Femur (tissue), 1 donor: ENCODE measurements around the gene AMPD3.

Source experiments
- DNase-seq: peaks from one replicate; pipeline ENCODE4 v3.0.0-alpha.2; 2017

The AMPD3 gene

DNA sequence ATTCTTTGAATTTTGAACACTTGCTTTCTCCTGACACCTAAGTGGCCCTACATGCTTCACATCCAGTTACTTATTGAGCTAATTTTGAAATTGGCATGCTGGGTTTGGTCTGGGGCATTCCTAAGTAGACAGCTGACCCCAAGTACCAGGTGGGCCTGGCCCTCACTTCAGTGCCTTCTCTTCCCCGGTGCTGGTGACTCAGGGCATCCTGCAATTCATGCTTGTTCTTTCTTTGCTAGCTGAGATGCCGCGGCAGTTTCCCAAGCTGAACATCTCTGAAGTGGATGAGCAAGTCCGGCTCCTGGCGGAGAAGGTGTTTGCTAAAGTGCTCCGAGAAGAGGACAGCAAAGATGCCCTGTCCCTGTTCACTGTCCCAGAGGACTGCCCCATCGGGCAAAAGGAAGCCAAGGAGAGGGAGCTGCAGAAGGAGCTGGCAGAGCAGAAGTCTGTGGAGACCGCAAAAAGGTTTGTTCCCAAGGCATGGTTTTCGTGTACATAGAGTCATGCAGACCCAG lies 6.3 kb downstream of the AMPD3 start:
- DNase-seq: no peak

DNA sequence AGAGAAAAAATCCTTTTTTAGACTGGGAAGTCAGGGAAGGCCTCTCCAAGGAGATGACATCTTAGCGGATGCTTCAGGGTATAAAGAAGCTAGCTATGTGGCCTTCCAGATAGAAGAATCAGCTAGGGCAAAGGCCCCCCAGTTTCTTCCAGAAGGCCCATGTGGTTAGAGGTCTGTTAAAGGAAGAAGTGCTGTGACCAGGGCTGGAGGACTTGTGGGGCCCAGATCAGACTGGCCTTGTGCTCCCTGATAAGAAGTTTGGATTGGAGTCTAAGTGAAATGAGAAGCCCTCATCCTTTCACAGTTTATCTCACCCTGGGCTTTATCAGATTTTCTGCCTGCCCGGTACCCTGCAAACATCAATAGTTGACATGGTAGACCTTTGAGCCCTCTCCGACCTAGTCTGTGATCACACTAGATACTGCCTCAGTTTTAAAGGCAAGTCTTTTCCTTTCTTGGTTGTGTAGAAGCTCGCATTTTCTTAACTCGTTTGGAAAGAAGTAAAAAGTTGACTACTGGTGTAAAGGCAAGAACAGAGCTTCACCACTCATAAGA lies 7.8 kb downstream of the AMPD3 start:
- no peak for DNase-seq

DNA sequence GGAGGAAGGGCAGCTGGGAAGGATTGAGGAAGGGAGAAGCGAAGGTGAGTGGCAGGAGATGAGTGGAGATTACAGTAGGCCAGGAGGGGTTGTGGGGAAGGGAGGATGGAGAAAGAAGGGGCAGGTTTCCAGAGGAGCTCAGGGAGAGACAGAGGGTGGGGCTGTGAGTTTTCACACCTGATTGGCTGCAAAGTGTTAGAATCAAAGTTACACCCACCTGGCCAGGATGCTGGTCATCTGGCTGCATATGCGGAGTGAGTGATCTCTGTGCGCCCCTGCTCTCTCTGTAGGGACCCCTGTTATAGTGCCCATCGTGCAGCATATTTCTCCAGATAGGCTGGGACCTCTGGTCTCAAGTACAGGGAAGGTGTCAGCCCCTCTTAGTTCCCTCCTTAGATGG lies 18.3 kb downstream of the AMPD3 start:
- no peak for DNase-seq

DNA sequence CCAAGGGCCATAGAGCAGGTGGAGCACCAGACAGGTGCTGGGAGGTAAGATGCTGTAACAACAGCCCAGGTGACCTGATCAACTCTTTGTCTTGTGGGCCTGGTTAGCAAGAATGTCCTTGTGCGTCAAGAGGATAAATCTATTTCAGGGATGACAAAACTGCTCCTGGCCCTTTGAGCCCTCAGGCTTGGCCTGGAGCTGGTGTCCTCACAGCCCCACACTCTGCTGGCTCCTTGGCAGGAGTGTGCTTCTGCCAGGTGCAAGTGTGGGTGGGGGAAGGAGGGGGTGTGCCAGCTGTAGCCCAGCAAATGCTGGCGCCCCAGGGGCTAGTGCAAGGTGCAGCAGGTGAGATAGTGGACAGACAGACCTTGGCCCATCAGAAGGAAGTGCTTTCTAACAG lies 19.5 kb downstream of the AMPD3 start:
- no peak for DNase-seq

DNA sequence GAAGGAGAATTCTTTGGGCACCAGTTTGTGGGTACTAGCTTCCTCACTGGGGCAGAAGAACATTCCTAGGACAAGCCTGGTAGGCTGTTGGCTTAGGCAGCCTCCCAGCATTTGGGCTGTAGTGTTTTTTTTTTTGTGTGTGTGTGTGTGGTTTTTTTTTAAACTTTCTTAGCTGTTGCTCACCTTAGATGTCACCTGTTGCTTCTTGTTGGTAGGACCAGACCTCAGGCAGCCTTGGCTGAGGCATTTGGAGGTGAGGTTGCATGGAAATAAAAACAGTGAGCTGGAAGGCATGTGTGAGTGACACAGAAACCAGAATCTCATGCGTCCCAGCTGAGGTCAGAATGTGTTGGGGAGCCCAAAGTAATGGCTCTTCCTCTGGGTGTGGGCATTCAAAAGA lies 21.3 kb downstream of the AMPD3 start:
- no peak for DNase-seq

DNA sequence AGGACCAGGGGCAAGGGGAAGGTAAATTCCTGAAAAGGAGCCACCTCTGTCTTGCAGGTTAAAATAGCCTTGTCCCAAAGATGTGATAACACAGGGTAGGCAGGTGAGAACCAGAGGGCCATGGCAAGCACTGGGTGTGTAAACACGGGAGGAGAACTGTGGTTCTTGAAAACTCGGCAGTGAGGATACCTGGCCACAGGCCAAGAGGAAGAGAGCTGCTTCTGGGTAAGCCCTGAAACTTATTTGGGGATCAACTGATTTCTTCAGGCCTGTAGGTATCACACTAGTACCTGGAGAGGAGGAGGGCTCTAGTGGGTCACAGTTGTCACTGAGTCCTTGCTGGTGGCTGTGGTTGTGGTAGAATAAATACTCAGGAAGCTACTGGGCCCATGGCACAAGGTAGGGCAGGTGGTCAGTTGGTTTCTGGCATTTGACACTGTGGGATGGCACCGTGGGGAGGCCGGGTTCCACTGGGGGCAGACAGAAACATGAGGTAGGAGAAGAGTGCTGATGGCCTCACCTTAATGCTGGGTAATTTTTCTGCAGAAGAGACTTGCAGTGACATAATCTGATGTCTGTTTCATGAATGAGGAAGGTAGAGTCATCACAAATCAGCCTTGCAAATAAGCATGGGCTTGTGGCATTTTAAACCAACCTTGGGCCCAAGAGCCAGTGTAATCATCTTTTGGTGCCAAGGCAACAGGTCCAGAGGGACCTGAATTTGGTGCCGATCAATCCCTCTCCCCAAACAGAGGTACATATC lies 22.0 kb downstream of the AMPD3 start:
- DNase-seq: no peak

DNA sequence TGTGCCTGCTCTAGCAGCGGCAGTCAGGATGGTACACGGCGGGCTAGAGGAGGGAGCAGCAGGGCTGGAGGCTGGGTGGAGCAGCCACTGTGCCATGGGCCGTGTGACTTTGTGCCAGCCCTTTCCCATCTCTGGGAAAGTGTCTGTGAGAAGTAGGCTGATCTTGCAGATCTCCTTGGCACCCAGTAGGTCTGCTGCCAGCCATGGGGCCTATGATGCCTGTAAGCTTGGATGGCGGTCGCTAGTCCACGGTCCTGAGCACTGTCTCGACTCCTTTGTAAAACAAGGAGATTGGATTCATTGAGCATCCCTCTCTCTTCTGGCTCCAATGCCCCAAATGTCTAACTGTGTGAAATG lies 22.6 kb downstream of the AMPD3 start:
- DNase-seq: no peak

DNA sequence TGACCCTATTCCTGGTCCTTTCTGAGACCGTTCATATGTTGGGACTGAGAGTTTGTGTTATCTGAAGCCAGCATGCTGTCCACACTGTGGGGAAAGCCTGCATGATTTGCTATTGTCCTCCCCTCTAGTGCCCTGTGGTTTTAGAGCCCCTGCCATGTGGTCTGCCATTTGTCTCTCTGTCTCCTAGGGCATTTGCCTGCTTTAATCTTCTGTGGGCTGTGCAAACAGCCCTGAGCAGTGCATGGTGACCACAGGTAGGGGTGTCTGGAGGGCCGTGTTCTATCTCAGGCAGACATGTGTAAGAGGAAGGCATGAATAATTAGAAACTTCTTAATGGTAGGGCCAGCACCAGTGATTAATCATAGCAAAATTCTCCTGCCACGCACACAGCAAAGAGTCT lies 23.0 kb downstream of the AMPD3 start:
- no peak for DNase-seq

DNA sequence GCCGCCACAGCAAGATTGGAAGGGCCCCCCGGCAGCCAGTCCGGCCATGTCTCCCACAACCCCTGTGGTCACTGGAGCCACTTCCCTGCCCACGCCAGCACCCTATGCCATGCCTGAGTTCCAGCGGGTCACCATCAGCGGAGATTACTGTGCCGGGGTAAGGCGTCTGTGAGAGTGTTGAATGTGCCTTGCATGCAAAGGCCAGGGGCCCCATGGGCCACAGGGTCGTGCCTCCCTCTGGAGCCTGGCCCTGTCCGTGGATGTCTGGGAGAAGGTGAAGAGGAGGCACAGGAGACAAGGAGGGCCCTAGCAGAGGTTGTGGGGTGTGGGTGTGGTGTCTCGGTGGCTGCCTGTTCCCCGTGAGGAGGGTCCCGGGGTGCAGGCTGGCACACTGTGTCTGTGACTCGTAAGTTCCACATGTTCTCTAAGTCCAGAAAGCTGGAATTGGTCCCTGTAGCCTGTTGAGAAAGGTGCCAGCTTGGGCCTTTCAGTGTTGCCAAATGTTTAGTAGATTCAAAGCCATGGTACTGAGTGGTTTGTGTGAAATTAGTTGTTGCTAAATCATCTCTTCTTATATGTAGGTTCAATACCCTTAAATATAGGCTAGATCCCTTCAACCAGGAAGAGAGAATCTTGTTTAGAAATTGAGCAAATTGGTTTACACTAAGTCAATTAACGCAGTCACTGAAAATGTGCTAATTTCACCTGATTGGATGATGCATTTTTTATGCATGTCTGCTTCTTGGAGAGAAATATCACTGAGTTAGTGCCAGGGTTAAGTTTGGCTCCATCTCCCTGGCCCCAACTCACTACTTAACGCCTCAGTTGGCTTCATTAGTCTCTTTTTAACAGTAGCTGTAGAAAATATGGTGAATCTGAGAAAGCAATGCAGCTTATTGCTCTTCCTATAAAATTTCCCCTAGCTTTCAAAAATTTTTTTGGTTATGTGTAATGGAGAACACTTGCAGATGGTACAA lies 23.8 kb downstream of the AMPD3 start:
- DNase-seq: no peak

DNA sequence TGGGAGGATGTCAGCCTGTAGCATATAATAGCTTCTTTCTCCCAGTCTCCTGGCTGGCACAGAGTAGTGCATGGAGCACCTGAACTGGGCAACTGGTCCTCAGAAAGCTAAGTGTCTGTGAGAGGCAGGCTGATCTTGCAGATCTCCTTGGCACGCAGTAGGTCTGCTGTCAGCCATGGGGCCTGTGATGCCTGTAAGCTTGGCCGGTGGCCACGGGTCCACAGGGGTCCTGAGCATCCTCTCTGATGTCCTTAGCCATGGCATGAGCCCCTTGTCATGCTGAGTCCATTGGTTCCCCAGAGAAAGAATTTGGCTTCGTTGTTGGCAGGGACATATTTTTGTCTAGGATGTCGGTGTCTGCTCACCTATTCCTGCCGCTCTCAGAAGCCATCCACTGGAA lies 25.0 kb downstream of the AMPD3 start:
- no peak for DNase-seq

DNA sequence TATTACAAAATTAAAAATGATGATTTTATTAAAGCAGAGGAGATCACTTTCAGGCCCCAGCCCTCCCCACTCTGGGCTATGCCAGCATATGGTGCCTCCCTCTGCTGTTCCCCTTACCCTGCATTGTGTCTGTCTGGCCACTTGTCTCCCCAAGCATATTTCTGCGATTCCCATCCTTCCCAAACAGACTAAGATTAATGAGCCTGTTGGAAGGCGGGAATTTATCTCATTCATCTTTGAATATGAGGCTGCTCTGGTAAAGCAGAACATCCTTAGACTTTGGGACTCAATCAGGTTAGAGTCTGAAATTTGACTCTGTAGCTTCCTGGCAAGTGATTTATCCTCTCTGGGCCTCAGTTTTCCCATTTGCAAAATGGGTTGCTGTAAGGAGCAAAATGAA lies 25.7 kb downstream of the AMPD3 start:
- no peak for DNase-seq

DNA sequence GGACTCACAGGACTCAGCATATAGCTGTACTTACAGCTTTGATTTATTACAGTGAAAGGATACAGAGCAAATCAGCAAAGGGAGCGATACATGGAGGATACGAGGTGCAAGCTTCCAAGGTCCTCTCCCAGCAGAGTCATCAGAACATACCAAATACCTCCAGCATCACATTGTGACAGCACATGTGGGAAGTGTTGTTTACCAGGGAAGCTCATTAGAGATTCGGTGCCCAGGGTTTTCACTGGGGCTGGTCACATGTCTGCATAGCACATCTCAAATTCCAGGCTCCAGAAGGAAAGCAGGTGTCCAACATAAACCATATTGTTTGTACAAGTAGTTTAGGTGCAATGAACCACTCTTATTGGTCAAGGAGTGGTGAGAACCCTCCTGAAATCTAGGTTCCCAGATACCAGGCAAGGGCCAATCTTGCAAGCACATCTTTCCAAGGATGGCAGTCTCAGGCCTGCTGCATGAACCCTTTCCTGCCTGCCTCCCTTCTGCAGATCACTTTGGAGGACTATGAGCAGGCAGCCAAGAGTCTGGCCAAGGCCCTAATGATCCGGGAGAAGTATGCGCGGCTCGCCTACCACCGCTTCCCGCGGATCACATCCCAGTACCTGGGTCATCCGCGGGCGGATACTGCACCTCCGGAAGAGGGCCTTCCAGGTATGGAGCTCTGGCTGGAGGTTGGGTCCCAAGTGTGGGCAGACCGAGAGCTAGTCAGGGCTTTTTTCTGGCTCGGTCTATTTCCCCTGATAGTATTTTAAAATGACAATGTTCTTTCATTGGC lies 26.7 kb downstream of the AMPD3 start:
- no peak for DNase-seq

DNA sequence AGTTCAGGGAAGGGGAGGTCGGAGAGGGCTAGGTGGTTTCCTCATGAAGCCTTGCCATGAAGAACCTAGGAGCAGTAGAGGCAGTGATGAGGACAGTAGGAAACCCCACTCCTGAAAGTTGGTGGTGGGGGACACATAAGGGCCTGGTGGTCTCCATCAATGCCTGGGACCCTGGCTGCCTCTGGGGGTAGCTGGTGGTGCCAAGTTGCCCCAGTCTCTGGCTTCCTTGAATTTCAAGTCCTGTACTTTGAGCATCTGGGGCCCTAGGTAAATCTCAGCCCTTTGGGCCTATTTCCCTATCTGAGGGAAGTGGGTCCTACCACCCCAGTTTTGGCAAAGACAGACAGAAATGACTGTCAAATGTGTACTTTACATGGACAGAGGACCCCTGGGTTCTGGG lies 28.1 kb downstream of the AMPD3 start:
- DNase-seq: no peak

DNA sequence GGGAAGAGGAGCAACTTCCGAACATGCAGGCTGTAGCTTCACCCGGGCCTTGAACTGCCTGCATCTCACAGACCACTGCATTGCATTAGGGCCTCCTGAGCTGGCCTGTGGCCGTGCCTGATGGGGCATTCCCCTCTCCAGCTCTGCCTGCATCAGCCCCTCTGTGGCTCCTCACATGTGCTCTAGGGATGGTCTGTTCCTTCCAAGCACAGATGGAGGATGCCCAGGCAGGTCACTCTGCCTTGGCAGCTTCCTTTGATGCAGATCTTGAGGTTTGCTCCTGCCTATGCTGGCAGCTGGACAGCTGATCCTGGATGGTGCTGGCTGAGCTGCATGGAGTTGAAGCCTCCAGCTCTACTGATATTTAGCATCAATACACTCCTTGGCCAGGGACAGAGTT lies 28.5 kb downstream of the AMPD3 start:
- DNase-seq: no peak

DNA sequence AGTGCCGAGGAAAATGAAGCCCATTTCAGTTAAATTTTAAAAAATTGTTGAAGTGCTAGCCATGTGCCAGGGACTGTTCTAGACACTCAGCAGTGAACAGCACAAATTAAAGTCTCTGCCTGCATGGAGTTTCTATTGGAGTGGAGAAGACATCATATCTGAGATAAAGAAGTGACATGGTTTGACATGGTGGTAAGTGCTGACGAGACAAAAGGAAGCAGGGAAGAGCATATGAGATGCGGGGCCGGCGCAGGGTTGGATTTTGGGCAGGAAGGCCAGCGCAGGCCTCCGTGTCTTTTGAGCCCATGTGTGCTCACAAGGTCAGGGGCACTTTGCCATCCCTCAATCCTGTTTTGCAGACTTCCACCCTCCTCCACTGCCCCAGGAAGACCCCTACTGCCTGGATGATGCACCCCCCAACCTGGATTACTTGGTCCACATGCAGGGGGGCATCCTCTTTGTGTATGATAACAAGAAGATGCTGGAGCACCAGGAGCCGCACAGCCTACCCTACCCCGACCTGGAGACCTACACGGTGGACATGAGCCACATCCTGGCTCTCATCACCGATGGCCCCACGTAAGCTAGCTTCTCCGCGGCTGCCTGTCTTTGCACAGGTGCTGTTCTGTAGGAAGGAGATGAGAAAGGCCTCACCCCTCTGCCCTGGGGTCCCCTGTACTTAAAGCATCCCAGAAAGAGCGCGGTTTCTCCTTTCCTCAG lies 29.6 kb downstream of the AMPD3 start:
- no peak for DNase-seq

DNA sequence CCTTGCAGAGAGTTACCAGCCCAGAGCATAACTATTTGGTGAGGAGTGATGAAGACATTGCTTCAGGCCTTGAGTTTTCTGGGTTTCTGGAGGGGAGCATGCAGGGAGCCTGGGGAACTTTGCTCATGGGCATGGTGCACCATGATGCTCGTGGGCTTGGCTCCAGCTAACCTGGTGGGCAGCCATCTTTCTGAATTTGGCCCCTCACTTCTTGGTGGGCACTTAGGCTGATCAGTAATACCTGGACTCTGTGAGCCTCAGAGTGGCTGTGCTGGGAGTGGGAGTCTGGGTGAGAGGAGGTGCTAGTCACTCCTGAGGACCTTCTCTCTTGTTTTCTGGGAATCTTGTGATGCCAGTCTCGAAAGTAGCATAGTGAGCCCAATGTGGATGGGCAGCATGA lies 30.6 kb downstream of the AMPD3 start:
- no peak for DNase-seq

DNA sequence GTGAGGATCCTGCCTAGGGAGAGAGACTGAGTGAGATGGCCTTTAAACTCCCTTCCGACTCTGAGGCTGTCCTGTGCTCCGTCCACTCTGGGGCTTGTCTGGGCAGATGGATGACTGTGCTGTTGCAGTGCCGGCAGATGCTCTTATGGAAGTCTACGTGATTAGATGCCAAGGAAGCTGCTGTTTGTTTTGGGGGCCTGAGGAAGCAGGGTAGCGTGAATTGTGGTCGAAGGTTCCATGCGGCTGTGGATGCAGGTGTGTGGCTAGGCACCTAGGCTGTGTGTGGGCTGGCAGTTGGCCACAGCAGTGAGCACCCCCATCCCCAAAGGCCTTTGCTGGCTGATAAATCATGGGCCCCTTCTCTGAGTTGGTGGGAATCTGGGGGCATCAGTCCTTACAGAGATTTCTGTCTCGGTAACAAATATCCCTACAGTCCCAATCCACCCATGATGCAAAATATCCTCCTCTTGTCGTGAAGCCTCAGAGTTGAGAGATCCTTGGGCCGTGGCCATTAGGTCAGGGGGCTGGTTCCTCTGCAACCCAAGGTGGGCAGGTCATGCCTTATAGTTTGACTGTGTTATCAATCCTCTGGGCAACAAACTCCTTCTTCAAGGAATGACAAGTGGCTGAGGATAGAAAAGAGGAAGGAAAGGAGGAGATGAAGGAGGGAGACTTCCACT lies 31.2 kb downstream of the AMPD3 start:
- DNase-seq: no peak

DNA sequence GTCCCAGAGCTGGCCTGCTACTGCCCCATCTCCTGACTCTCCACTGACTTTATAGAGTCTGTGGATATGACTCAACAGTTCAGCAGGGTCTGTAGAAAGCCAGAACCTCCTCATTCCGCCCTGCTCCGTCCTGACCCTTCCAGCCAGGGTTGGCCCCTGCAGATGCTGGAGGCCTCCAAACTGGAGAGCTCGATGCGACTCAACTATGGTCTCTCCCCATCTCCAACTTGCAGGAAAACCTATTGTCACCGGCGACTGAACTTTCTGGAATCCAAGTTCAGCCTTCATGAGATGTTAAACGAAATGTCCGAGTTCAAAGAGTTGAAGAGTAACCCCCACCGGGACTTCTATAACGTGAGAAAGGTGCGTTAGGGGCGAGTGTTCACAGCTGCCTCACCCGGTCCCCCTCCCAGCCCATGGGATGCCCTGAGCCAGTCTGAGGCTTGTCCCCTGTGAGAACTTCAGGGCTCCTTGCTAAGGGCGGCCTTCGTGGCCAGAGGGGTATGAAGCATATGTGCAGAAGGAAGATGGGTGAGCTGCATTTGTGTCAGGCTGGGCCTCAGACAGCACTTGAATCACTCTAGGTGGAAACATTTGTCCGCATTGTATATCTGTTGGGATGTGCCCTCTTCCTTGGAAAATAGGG lies 32.1 kb downstream of the AMPD3 start:
- no peak for DNase-seq

DNA sequence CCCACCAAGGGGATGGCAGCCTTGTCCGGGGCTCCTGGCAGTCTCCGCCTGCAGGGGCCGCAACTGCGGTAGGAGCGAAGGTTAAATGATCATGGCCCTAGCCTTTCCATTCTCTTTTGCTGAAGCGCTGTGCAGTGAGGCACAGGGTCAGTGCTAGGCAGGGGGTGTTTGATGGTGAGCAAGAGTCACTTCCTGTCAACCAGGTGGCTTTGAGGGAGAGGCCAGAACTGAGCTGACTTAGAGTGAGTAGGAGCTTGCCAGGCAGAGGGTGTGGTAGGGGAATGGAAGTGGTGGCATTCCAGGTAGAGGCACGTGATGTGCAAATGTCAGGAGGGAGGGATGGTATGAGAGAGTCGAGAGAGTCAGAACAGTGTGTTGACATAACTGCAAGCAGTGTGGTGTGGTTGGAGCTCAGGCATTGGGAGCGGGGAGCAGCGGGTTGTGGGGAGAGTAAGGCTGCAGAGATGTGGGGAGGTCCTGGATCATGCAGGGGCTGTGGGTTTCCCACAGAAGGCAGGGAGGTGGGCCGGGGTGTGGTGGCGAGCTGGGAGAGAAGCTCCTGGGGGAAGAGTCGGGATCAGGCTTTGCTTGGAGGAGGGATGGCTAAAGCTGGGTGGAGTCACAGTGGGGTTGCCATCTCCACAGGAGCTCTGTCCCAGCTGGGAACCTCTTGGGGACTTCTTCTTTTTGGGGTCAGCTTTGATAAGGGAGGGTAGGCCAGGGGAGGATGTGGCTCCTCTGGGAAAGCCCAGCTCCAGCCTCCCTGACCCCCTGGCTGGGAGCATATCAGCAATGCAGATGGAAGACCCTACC lies 33.3 kb downstream of the AMPD3 start:
- DNase-seq: no peak
